HG03095 (cell line): ENCODE measurements around the gene SUV39H1.
"Not testable (repeated sequence)": the region's sequence is repeated elsewhere in the genome, so short reads cannot be mapped to it uniquely, and the experiment has no call there.

ENCODE experiments used
- ATAC-seq: cut with Tn5 transposase; IDR thresholded peaks from one replicate; pipeline ENCODE4 v1.9.1; 2021; ENCODE audit warnings: moderate library complexity; ENCODE audit not compliant: unreplicated experiment

SUV39H1 gene, protein sequence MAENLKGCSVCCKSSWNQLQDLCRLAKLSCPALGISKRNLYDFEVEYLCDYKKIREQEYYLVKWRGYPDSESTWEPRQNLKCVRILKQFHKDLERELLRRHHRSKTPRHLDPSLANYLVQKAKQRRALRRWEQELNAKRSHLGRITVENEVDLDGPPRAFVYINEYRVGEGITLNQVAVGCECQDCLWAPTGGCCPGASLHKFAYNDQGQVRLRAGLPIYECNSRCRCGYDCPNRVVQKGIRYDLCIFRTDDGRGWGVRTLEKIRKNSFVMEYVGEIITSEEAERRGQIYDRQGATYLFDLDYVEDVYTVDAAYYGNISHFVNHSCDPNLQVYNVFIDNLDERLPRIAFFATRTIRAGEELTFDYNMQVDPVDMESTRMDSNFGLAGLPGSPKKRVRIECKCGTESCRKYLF

GRCh38 chrX:48696301-48696908, at the start of gene SUV39H1:
SUV39H1 (plus strand) TSS chrX:48696734; CDS start chrX:48696785, 51 bp downstream.
- ATAC-seq: peak; percentile 93

DNA sequence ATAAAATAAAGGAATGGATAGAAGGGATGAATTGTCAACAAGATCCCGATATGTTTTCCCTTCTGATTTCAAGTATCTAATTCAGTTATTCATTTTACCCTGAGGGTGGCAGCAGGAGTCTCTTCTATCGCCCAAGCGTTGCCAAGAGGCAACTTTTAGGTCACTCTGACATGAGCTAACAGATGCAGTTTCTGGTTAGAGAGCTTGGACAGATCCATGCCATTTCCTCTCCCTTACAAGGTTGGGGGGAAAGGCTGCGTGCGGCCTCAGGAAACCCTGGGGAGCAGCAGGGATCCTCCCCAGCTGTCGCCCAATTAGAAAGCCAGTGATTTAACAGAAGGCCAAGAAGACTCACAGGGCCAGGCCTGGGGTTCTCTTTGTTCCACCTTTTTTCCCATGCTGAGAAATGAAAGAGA, 48.2 kb upstream of the SUV39H1 start:
- no peak for ATAC-seq

DNA sequence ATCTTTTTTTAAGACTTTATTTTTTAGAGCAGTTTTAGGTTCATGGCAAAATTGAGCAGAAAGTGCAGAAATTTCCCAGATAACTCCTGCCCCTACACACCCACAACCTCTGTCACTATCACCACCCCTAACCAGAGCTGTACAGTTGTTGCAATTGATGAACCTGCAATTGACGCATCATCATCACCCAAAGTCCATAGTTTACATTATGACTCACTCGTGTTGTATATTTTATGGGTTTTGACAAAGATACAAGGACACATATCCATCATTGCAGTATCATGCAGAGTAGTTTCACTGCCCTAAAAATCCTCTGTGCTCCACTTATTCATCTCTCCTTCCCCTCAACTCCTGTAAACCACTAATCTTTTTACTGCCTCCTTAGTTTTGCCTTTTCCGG, 47.4 kb upstream of the SUV39H1 start:
- no peak for ATAC-seq

DNA sequence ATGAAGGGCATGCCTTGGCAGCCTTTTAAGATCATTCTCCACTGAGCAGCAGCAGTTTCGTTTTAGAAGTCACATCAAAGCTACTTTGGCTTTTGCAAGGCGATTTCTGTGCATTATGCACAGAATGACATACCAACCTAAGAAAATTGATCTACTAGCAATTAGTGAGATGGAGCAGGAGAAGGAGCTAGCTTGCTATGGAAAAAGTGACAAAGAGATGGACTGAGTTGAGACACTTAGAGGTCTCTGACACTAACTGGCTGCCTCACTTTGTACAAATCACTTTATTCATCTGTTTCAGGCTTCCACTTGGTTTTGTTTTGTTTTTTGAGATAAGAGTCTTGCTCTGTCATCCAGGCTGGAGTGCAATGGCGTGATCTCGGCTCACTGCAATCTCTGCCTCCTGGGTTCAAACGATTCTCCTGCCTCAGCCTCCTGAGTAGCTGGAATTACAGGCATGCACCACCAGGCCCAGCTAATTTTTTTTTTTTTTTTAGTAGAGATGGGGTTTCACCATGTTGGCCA, 44.4 kb upstream of the SUV39H1 start:
- not testable (repeated sequence) for ATAC-seq

DNA sequence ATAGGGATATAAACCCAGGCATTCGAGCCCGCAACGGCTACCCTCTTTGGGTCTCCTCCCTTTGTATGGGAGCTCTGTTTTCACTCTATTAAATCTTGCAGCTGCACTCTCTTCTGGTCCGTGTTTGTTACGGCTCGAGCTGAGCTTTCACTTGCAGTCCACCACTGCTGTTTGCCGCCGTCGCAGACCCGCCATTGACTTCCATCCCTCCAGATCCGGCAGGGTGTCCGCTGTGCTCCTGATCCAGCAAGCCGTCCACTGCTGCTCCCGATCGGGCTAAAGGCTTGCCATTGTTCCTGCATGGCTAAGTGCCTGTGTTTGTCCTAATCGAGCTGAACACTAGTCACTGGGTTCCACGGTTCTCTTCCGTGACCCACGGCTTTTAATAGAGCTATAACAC, 41.8 kb upstream of the SUV39H1 start:
- not testable (repeated sequence) for ATAC-seq

DNA sequence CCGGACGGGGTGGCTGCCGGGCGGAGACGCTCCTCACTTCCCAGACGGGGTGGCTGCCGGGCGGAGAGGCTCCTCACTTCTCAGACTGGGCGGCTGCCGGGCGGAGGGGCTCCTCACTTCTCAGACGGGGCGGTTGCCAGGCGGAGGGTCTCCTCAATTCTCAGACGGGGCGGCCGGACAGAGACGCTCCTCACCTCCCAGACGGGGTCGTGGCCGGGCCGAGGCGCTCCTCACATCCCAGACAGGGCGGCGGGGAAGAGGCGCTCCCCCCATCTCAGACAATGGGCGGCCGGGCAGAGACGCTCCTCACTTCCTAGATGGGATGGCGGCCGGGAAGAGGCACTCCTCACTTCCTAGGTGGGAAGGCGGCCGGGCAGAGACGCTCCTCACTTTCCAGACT, 36.8 kb upstream of the SUV39H1 start:
- not testable (repeated sequence) for ATAC-seq

- no peak for ATAC-seq
Observed at GRCh38 chrX:48663241-48663640, 33.3 kb upstream of the SUV39H1 start.

DNA sequence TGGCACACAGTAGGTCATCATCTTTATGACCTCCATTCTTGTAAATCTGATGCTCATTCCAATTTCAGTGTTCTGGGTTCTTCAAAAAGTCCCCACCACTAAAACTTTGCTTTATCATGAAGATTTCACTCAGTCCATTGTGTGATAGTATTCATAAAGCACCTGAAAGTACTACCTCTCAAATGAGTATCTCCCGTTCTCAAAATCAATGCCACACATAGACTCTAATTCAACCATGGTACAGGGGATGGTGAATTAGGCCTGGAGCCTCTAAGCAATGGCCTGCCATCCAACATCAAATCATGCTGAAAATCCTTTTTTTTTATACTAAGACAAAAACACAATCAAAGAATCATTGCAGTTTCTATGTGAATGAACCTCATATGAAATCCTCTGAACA, 32.4 kb upstream of the SUV39H1 start:
- no peak for ATAC-seq

- no peak for ATAC-seq
Observed at GRCh38 chrX:48665991-48666390, 30.5 kb upstream of the SUV39H1 start.

- ATAC-seq: no peak
Observed at GRCh38 chrX:48666649-48667048, 29.9 kb upstream of the SUV39H1 start.

DNA sequence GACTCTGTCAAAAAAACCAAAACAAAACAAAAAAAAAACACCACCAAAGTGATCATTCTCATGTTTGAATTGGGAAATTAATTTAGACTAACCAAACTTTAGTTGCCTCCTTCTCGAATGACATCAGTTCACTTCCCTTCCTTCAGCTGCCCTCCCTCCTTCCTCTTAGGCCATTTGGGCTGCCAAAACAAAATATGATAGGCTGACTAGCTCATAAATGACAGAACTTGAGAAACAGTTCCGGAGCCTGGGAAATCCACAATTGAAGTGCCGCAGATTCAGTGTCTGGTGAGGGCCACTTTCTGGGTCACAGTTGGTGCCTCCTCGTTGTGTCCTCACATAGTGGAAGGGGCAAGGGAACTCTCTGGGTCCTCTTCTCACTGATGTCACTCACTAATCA, 29.0 kb upstream of the SUV39H1 start:
- ATAC-seq: no peak

DNA sequence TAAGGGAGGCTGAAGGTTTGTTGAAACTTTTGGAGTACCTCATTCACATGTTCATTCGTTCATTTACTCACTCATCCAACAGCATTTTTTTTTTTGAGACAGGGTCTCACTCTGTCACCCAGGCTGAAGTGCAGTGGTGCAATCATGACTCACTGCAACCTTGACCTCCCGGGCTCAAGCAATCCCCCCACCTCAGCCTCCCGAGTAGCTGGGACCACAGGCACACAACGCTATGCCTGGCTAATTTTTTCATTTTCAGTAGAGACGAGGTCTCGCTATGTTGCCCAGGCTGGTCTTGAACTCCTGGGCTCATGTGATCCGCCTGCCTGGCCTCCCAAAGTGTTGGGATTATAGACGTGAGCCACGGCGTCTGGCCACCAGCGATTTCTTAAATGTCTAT, 28.3 kb upstream of the SUV39H1 start:
- ATAC-seq: not testable (repeated sequence)

GRCh38 chrX:48676106-48676892, 20.2 kb upstream of the SUV39H1 start:
- peak; percentile 82 for ATAC-seq

GRCh38 chrX:48676893-48677270, 19.7 kb upstream of the SUV39H1 start:
- peak; percentile 4 for ATAC-seq

GRCh38 chrX:48677516-48677915, 19.0 kb upstream of the SUV39H1 start:
- ATAC-seq: no peak

- ATAC-seq: not testable (repeated sequence)
Observed at GRCh38 chrX:48680467-48680866, 16.1 kb upstream of the SUV39H1 start.

- not testable (repeated sequence) for ATAC-seq
Observed at GRCh38 chrX:48680925-48681324, 15.6 kb upstream of the SUV39H1 start.

GRCh38 chrX:48681539-48682183, 14.9 kb upstream of the SUV39H1 start:
- ATAC-seq: no peak

DNA sequence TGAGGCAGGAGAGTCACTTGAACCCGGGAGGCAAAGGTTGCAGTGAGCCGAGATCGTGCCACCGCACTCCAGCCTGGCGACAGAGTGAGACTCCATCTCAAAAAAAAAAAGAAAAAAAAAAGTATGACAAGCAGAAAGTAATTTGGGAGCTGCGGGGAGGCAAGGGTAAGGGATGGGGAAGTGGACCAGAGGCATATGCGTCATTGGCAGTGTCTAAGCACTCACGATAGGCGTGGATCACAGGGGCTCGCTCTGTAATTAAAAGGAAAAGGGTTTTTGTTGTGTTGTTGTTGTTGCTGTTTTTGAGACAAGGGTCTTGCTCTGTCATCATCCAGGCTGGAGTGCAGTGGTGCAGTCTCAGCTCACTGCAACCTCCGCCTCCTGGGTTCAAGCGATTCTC, 13.7 kb upstream of the SUV39H1 start:
- ATAC-seq: not testable (repeated sequence)

- ATAC-seq: peak; percentile 76
Observed at GRCh38 chrX:48683411-48683982, 13.0 kb upstream of the SUV39H1 start, which contains the start of gene WAS. WAS (plus strand) TSS chrX:48683799; CDS start chrX:48683854, 55 bp downstream.
